Measurements from ENCODE around the gene POLN.

The POLN gene

GRCh38 chr4:2068198-2068470 is 173.8 kb downstream of the POLN start:
- CTCF ChIA-PET = no interaction called here
- Mint-ChIP-seq H3K27me3 (no peaks in the 10 kb centered on the region), H3K27ac (no peak overlapping the region), H3K4me3 (no peak overlapping the region), H3K36me3 (no peaks in the 10 kb centered on the region), H3K4me1 (no peaks in the 10 kb centered on the region), H3K9me3 (peaks cover 1% of the 10 kb centered on the region)
- DNase-seq = no peak

GRCh38 chr4:2067446-2068197 is 174.3 kb downstream of the POLN start:
- H3K36me3 Mint-ChIP-seq = no peaks in the 10 kb centered on the region
- no peaks in the 10 kb centered on the region for H3K27me3 Mint-ChIP-seq
- H3K27ac Mint-ChIP-seq = no peak overlapping the region
- H3K9me3 Mint-ChIP-seq = peaks cover 1% of the 10 kb centered on the region
- H3K4me1 Mint-ChIP-seq = no peaks in the 10 kb centered on the region
- CTCF ChIA-PET = no interaction called here
- H3K4me3 Mint-ChIP-seq = no peak overlapping the region
- DNase-seq = no peak

- CTCF ChIA-PET = no interaction called here
- H3K27ac Mint-ChIP-seq = no peak overlapping the region
- no peaks in the 10 kb centered on the region for H3K4me1 Mint-ChIP-seq
- peaks cover 7% of the 10 kb centered on the region for H3K27me3 Mint-ChIP-seq
- DNase-seq = no peak
- H3K9me3 Mint-ChIP-seq = peaks cover 1% of the 10 kb centered on the region
- H3K4me3 Mint-ChIP-seq = no peak overlapping the region
- no peaks in the 10 kb centered on the region for H3K36me3 Mint-ChIP-seq
Measured at GRCh38 chr4:2066571-2067445, 175.1 kb downstream of the POLN start.

- Mint-ChIP-seq H3K27ac (no peak overlapping the region), H3K27me3 (peaks cover 14% of the 10 kb centered on the region), H3K4me3 (no peak overlapping the region), H3K4me1 (no peaks in the 10 kb centered on the region), H3K9me3 (peaks cover 1% of the 10 kb centered on the region), H3K36me3 (no peaks in the 10 kb centered on the region)
- CTCF ChIA-PET = no interaction called here
- DNase-seq = peak; percentile 18
Measured at GRCh38 chr4:2066011-2066551, 175.8 kb downstream of the POLN start.

GRCh38 chr4:2065106-2065930 is 176.6 kb downstream of the POLN start:
- no peaks in the 10 kb centered on the region for H3K4me1 Mint-ChIP-seq
- CTCF ChIA-PET = no interaction called here
- DNase-seq = peak; percentile 6
- H3K9me3 Mint-ChIP-seq = peaks cover 1% of the 10 kb centered on the region
- no peak overlapping the region for H3K4me3 Mint-ChIP-seq
- no peaks in the 10 kb centered on the region for H3K36me3 Mint-ChIP-seq
- peaks cover 22% of the 10 kb centered on the region for H3K27me3 Mint-ChIP-seq
- H3K27ac Mint-ChIP-seq = no peak overlapping the region

GRCh38 chr4:2064276-2064991 is 177.5 kb downstream of the POLN start:
- CTCF ChIA-PET = no interaction called here
- no peak for DNase-seq
- no peaks in the 10 kb centered on the region for H3K36me3 Mint-ChIP-seq
- H3K4me1 Mint-ChIP-seq = no peaks in the 10 kb centered on the region
- H3K9me3 Mint-ChIP-seq = peaks cover 1% of the 10 kb centered on the region
- H3K27me3 Mint-ChIP-seq = peaks cover 25% of the 10 kb centered on the region
- no peak overlapping the region for H3K4me3 Mint-ChIP-seq
- no peak overlapping the region for H3K27ac Mint-ChIP-seq

GRCh38 chr4:2063557-2064275 is 178.2 kb downstream of the POLN start:
- Mint-ChIP-seq H3K27ac (no peak overlapping the region), H3K27me3 (peaks cover 29% of the 10 kb centered on the region), H3K4me1 (no peaks in the 10 kb centered on the region), H3K9me3 (peaks cover 1% of the 10 kb centered on the region), H3K36me3 (no peaks in the 10 kb centered on the region), H3K4me3 (no peak overlapping the region)
- CTCF ChIA-PET = no interaction called here
- DNase-seq = no peak

GRCh38 chr4:2062808-2063524 is 179.0 kb downstream of the POLN start:
- Mint-ChIP-seq H3K27ac (no peak overlapping the region), H3K9me3 (no peaks in the 10 kb centered on the region), H3K4me3 (no peak overlapping the region), H3K4me1 (no peaks in the 10 kb centered on the region), H3K27me3 (peaks cover 37% of the 10 kb centered on the region), H3K36me3 (no peaks in the 10 kb centered on the region)
- CTCF ChIA-PET = no interaction called here
- no peak for DNase-seq

GRCh38 chr4:2062168-2062807 is 179.6 kb downstream of the POLN start:
- Mint-ChIP-seq H3K4me1 (peaks cover 3% of the 10 kb centered on the region), H3K9me3 (no peaks in the 10 kb centered on the region), H3K27ac (no peak overlapping the region)

GRCh38 chr4:2061186-2062131 is 180.5 kb downstream of the POLN start:
- DNase-seq = no peak
- Mint-ChIP-seq H3K4me1 (peaks cover 3% of the 10 kb centered on the region), H3K27me3 (peaks cover 52% of the 10 kb centered on the region), H3K4me3 (no peak overlapping the region), H3K36me3 (no peaks in the 10 kb centered on the region), H3K27ac (no peak overlapping the region), H3K9me3 (no peaks in the 10 kb centered on the region)
- CTCF ChIA-PET = no interaction called here

More at GRCh38 chr4:2062168-2062807, 179.6 kb downstream of the POLN start:
- no peak for DNase-seq
- Mint-ChIP-seq H3K27me3 (peaks cover 44% of the 10 kb centered on the region), H3K36me3 (no peaks in the 10 kb centered on the region), H3K4me3 (no peak overlapping the region)
- CTCF ChIA-PET = no interaction called here

- Mint-ChIP-seq H3K4me1 (peaks cover 3% of the 10 kb centered on the region), H3K27me3 (peaks cover 60% of the 10 kb centered on the region), H3K36me3 (no peaks in the 10 kb centered on the region), H3K4me3 (no peak overlapping the region), H3K27ac (no peak overlapping the region), H3K9me3 (no peaks in the 10 kb centered on the region)
- no peak for DNase-seq
- CTCF ChIA-PET = no interaction called here
Measured at GRCh38 chr4:2060611-2061185, 181.2 kb downstream of the POLN start.

All from activated naive CD4-positive, alpha-beta T cell treated with anti-CD3 and anti-CD28 coated beads, Interleukin-2, amount 10 ng/mL, durations not matched to agents 7 days and 5 days (primary cell).